Measurements from ENCODE around the gene IER5. TPM values are rescaled to one million over a fixed set of nuclear protein-coding genes. Genes with fewer than 3 reads are reported as not detected.

IER5 gene
- 8.4 and 8.9 TPM in 2 replicates for polyA plus RNA-seq
- polyA minus RNA-seq: 17.7 and 22.2 TPM in 2 replicates

DNA sequence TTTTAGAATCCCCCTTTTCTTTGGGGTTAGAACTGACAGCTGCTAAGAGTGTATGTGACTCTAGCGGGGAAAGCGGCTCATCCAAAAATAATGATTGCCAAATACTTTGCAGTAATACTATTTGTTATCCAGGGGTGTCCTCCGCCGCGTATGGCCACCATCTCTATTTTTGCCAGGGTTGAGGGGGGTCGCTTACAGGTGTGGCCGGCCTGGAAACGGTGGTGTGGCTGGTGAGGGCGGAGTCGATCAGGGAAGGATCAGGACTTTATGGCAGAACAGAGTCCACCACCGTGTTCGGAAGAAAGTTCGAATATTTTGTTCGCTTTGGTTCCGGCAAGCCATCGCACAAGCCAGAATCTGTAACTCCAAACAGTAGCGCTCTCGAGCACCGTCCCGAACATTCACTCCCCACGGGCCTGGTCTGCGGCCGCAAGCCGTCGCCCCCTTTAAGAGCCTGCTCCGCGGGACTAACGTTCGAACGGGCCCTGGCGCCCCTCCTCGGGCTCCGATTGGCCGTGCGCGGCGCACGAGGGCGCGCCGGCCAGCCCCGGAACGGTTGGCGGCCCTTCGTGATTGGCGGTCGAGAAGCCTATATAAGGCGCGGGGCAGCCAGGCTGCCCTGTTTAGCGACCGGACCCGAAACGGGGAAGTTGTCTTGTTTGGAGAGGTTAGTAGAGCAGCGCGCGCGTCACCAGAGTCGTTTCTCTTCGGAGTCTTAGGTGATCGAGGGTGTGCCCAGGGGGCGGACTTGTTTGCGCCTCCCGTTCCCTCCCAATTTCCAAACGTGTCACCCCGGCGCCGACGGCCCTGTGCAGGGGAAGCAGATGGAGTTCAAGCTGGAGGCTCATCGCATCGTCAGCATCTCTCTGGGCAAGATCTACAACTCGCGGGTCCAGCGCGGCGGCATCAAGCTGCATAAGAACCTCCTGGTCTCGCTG is at the start of gene IER5:
IER5 (plus strand) TSS at position 622 of the 938 bp plus-strand sequence; CDS start at position 825, 203 bp downstream.
- peak within 1 kb of the TSS; percentile 73 for H3K9ac ChIP-seq (ENCODE audit: low read length)
- no peaks in the 10 kb centered on the region for H3K9me3 ChIP-seq (ENCODE audit: low read length)
- H3K79me2 ChIP-seq (replicated peaks; ENCODE audit: insufficient read depth, low read length): peaks cover 31% of the 10 kb centered on the region
- no peaks in the 10 kb centered on the region for H3K36me3 ChIP-seq (ENCODE audit: insufficient read depth, low read length)
- peak within 1 kb of the TSS; percentile 71 for H3K4me2 ChIP-seq (ENCODE audit: low read length)
- H2AFZ ChIP-seq (ENCODE audit: low read depth, low read length): no peak within 1 kb of the TSS
- H3K4me3 ChIP-seq (ENCODE audit: low read length): peak within 1 kb of the TSS; percentile 91
- peak within 1 kb of the TSS; percentile 47 for H3K27ac ChIP-seq (ENCODE audit: low read length)
- H3F3A ChIP-seq (ENCODE audit: insufficient read depth, low read length, poor library complexity, severe bottlenecking): no peaks in the 10 kb centered on the region
- H4K20me1 ChIP-seq (ENCODE audit: insufficient read depth): no peaks in the 10 kb centered on the region
- TF ChIP-seq TAF1 (IDR thresholded peaks at IDR 0.05; ENCODE audit: low read depth) (peak; percentile 99), EZH2 (IDR thresholded peaks at IDR 0.05; ENCODE audit: borderline replicate concordance, insufficient read depth, low read length, poor library complexity, severe bottlenecking) (no peak), EP300 (conservative IDR thresholded peaks at IDR 0.05; ENCODE audit: poor library complexity, severe bottlenecking) (no peak), CTCF (IDR thresholded peaks at IDR 0.05; ENCODE audit: poor library complexity, severe bottlenecking) (no peak), RAD21 (conservative IDR thresholded peaks at IDR 0.05) (peak; percentile 60), POLR2AphosphoS5 (IDR thresholded peaks at IDR 0.05) (peak; percentile 99), REST (IDR thresholded peaks at IDR 0.05; ENCODE audit: borderline replicate concordance) (peak; percentile 95), SMC3 (conservative IDR thresholded peaks at IDR 0.05; ENCODE audit: poor library complexity) (peak; percentile 61), MXI1 (conservative IDR thresholded peaks at IDR 0.05; ENCODE audit: poor library complexity, severe bottlenecking) (peak; percentile 67)
- no peaks in the 10 kb centered on the region for H3K9me2 ChIP-seq (ENCODE audit: insufficient read depth, low read length)
- no peaks in the 10 kb centered on the region for H3K27me3 ChIP-seq (ENCODE audit: insufficient read depth, low read depth, low read length)

DNA sequence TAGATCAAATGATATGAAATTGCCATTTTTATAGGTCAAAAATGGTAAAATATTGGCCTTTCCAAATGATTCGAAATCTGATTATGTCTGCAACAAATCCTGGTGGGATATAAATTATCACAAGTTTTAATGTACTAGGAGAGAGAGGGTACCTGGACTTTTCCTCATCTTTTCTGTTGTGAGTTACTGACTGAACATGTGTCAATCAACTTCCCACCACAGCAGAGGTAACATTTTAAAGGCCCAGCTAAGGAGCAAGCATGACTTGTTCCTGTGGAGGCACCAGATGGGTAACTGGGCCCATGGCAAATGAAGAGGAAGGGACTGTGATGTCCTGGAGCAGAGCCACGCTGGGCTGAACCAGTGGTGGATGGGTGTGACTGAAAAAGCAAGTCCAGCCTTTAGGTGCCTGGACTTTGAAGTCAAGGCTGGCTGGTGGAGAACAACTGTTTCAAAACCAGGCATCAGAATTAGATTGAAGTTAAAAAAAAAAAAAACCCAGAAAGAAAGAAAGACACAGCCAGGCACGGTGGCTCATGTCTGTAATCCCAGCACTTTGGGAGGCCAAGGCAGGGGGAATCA is 48.1 kb upstream of the IER5 start:
- Histone ChIP-seq H3K4me2 (ENCODE audit: low read length) (no peak overlapping the region), H3K9me2 (ENCODE audit: insufficient read depth, low read length) (no peaks in the 10 kb centered on the region), H2AFZ (ENCODE audit: low read depth, low read length) (no peak overlapping the region), H3K9me3 (ENCODE audit: low read length) (no peaks in the 10 kb centered on the region), H3F3A (ENCODE audit: insufficient read depth, low read length, poor library complexity, severe bottlenecking) (no peaks in the 10 kb centered on the region), H3K36me3 (ENCODE audit: insufficient read depth, low read length) (no peaks in the 10 kb centered on the region), H3K79me2 (replicated peaks; ENCODE audit: insufficient read depth, low read length) (no peaks in the 10 kb centered on the region), H3K4me3 (ENCODE audit: low read length) (no peak overlapping the region), H4K20me1 (ENCODE audit: insufficient read depth) (no peaks in the 10 kb centered on the region), H3K9ac (ENCODE audit: low read length) (no peak overlapping the region), H3K27me3 (ENCODE audit: insufficient read depth, low read depth, low read length) (no peaks in the 10 kb centered on the region), H3K27ac (ENCODE audit: low read length) (no peak overlapping the region)
- no peak for TF ChIP-seq EP300 (conservative IDR thresholded peaks at IDR 0.05; ENCODE audit: poor library complexity, severe bottlenecking)
- no peak for TF ChIP-seq SMC3 (conservative IDR thresholded peaks at IDR 0.05; ENCODE audit: poor library complexity)
- TF ChIP-seq TAF1 (IDR thresholded peaks at IDR 0.05; ENCODE audit: low read depth): no peak
- no peak for TF ChIP-seq RAD21 (conservative IDR thresholded peaks at IDR 0.05)
- no peak for TF ChIP-seq EZH2 (IDR thresholded peaks at IDR 0.05; ENCODE audit: borderline replicate concordance, insufficient read depth, low read length, poor library complexity, severe bottlenecking)
- TF ChIP-seq REST (IDR thresholded peaks at IDR 0.05; ENCODE audit: borderline replicate concordance): no peak
- no peak for TF ChIP-seq POLR2AphosphoS5 (IDR thresholded peaks at IDR 0.05)
- no peak for TF ChIP-seq CTCF (IDR thresholded peaks at IDR 0.05; ENCODE audit: poor library complexity, severe bottlenecking)
- no peak for TF ChIP-seq MXI1 (conservative IDR thresholded peaks at IDR 0.05; ENCODE audit: poor library complexity, severe bottlenecking)
